Neural progenitor cell (in vitro differentiated cells): Measurements from ENCODE around the gene RUNX3. TPM values are rescaled to one million over a fixed set of nuclear protein-coding genes. Genes with fewer than 3 reads are reported as not detected.

Experiments
- DNase-seq: peaks from one replicate; pipeline ENCODE4 v3.0.0-alpha.2; 2016; ENCODE audit warnings: low spot score
- H2AFZ ChIP-seq: fragments of 200-600 bp; sonication (generic); replicated peaks from 2 replicates; pipeline ENCODE4 v1.6.1; 2016; ENCODE audit warnings: antibody characterized with exemption
- H3F3A ChIP-seq: fragments of 200-600 bp; sonication (generic); 2 replicates; pipeline ENCODE4 v1.6.1; 2016; ENCODE audit warnings: antibody characterized with exemption, low read depth
- H3K27ac ChIP-seq: fragments of 200-600 bp; sonication (generic); 2 replicates; pipeline ENCODE4 v1.5.1; 2016; ENCODE audit warnings: mild to moderate bottlenecking
- H3K27me3 ChIP-seq: fragments of 200-600 bp; sonication (generic); 2 replicates; pipeline ENCODE4 v1.6.1; 2016; ENCODE audit warnings: mild to moderate bottlenecking, moderate library complexity
- H3K36me3 ChIP-seq: fragments of 200-600 bp; sonication (generic); 2 replicates; pipeline ENCODE4 v1.5.1; 2016
- H3K4me1 ChIP-seq: fragments of 200-600 bp; sonication (generic); 2 replicates; pipeline ENCODE4 v1.6.1; 2016; ENCODE audit warnings: mixed run types
- H3K4me2 ChIP-seq: fragments of 200-600 bp; sonication (generic); 2 replicates; pipeline ENCODE4 v1.6.1; 2016
- H3K4me3 ChIP-seq: fragments of 200-600 bp; sonication (generic); 2 replicates; pipeline ENCODE4 v1.5.1; 2016
- H3K79me2 ChIP-seq: fragments of 200-600 bp; sonication (generic); 2 replicates; pipeline ENCODE4 v1.6.1; 2016; ENCODE audit warnings: low read depth
- H3K9ac ChIP-seq: fragments of 200-600 bp; sonication (generic); 2 replicates; pipeline ENCODE4 v1.6.1; 2016
- H3K9me3 ChIP-seq: fragments of 200-600 bp; sonication (generic); 2 replicates; pipeline ENCODE4 v1.5.1; 2016; ENCODE audit warnings: low read depth
- H4K20me1 ChIP-seq: fragments of 200-600 bp; sonication (generic); 2 replicates; pipeline ENCODE4 v1.6.1; 2016; ENCODE audit warnings: low read depth
- H3K27ac Mint-ChIP-seq: 3 replicates; pipeline ENCODE4 v1.8.0; 2021; ENCODE audit warnings: mixed read lengths
- H3K27me3 Mint-ChIP-seq: 2 replicates; pipeline ENCODE4 v1.8.0; 2022; ENCODE audit warnings: low read depth, mild to moderate bottlenecking, inconsistent platforms, moderate library complexity, mixed read lengths; ENCODE audit not compliant: insufficient read depth
- H3K36me3 Mint-ChIP-seq: 3 replicates; pipeline ENCODE4 v1.8.0; 2021; ENCODE audit warnings: mixed read lengths
- H3K4me1 Mint-ChIP-seq: 3 replicates; pipeline ENCODE4 v1.8.0; 2021; ENCODE audit warnings: mixed read lengths
- H3K4me3 Mint-ChIP-seq: 3 replicates; pipeline ENCODE4 v1.8.0; 2021; ENCODE audit warnings: mild to moderate bottlenecking, moderate library complexity, mixed read lengths
- H3K9me3 Mint-ChIP-seq: 3 replicates; pipeline ENCODE4 v1.8.0; 2020; ENCODE audit warnings: mixed read lengths
- CTCF ChIP-seq: fragments of 200-600 bp; sonication (generic); IDR thresholded peaks from 2 replicates; pipeline ENCODE4 v1.5.1; 2017; ENCODE audit warnings: antibody characterized with exemption, mild to moderate bottlenecking
- EZH2 ChIP-seq: fragments of 200-600 bp; sonication (generic); IDR thresholded peaks from 2 replicates; pipeline ENCODE4 v1.6.1; 2017; ENCODE audit warnings: antibody characterized with exemption, mild to moderate bottlenecking, moderate library complexity
- EZH2phosphoT487 ChIP-seq: fragments of 200-600 bp; sonication (generic); IDR thresholded peaks from 2 replicates; pipeline ENCODE4 v1.6.1; 2017; ENCODE audit warnings: antibody characterized with exemption
- microRNA-seq: library from miRNA; unstranded; fragments of <30 nt; microRNA quantifications from one replicate; pipeline ENCODE4, GENCODE V29; 2016
- small RNA-seq: library from RNA; depleted of rRNA; stranded (forward); fragments of <200 nt; gene quantifications from one replicate; pipeline ENCODE3, GENCODE V24; 2015
- total RNA-seq: library from RNA; depleted of rRNA; stranded (reverse); fragments of >200 nt; gene quantifications from 2 replicates; pipeline ENCODE4 v1.2.3, GENCODE V29; 2015; ENCODE audit warnings: low replicate concordance

The RUNX3 gene
- total RNA-seq, 1 donor from 2014 or later = not detected

DNA sequence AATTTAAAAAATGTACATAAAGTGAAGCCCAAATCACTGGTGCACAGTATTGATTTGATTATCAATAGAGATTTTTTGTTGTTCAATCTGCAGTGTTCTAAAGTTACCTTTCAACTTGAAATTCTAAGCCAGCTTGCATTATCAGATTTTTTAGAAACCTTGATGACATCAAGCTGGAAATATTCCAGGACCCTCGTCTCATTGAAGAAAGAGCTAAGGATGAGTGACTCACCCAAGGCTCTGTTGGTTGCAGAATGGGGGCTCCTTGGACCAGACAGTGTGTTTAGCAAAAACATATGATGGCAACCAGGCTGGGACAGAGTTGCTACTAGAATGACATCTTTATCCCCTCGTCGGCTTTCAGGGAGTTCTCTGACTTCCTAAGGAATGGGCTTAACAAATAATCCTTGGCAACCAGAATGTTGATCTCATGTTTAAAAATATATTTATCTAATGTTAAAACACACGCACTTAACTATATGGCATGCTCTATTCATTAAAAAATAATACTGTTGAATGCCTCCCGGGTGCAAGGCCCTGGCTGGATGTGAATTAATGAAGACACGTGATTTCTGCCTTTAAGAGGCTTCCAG is 79.7 kb downstream of the RUNX3 start:
- H3K27ac Mint-ChIP-seq = no peak overlapping the region
- peaks cover 23% of the 10 kb centered on the region for H4K20me1 ChIP-seq
- H3K79me2 ChIP-seq = no peaks in the 10 kb centered on the region
- peaks cover 4% of the 10 kb centered on the region for H3K4me1 ChIP-seq
- no peak overlapping the region for H3K9ac ChIP-seq
- no peak overlapping the region for H2AFZ ChIP-seq
- no peaks in the 10 kb centered on the region for H3K9me3 ChIP-seq
- H3K27me3 Mint-ChIP-seq = peaks cover 16% of the 10 kb centered on the region
- no peak overlapping the region for H3K4me3 Mint-ChIP-seq
- H3K9me3 Mint-ChIP-seq = no peaks in the 10 kb centered on the region
- H3K4me2 ChIP-seq = no peak overlapping the region
- no peak for DNase-seq
- no peak overlapping the region for H3K4me3 ChIP-seq
- no peak for TF ChIP-seq EZH2phosphoT487
- no peak for TF ChIP-seq EZH2
- TF ChIP-seq CTCF = no peak
- H3K27me3 ChIP-seq = peaks cover 22% of the 10 kb centered on the region
- H3K4me1 Mint-ChIP-seq = peaks cover 15% of the 10 kb centered on the region
- peaks cover 30% of the 10 kb centered on the region for H3F3A ChIP-seq
- H3K36me3 Mint-ChIP-seq = no peaks in the 10 kb centered on the region
- no peak overlapping the region for H3K27ac ChIP-seq
- no peaks in the 10 kb centered on the region for H3K36me3 ChIP-seq

GRCh38 chr1:24849672-24850295 is 80.3 kb downstream of the RUNX3 start:
- Histone ChIP-seq H4K20me1 (peaks cover 23% of the 10 kb centered on the region), H3K4me2 (no peak overlapping the region), H3K79me2 (no peaks in the 10 kb centered on the region), H3K9ac (no peak overlapping the region), H2AFZ (no peak overlapping the region), H3K36me3 (no peaks in the 10 kb centered on the region), H3K27ac (no peak overlapping the region), H3K27me3 (peaks cover 22% of the 10 kb centered on the region), H3K9me3 (no peaks in the 10 kb centered on the region), H3F3A (peaks cover 36% of the 10 kb centered on the region), H3K4me3 (no peak overlapping the region), H3K4me1 (peaks cover 4% of the 10 kb centered on the region)
- Mint-ChIP-seq H3K36me3 (no peaks in the 10 kb centered on the region), H3K4me3 (peak overlapping the region; percentile 50), H3K9me3 (no peaks in the 10 kb centered on the region), H3K4me1 (peaks cover 15% of the 10 kb centered on the region), H3K27ac (no peak overlapping the region), H3K27me3 (peaks cover 16% of the 10 kb centered on the region)
- TF ChIP-seq EZH2 = no peak
- peak; percentile 59 for TF ChIP-seq CTCF
- TF ChIP-seq EZH2phosphoT487 = no peak
- peak; percentile 65 for DNase-seq

Small RNA genes lying within 50 kb of the gene (microRNA-seq; reads per million reads assigned to microRNA genes)
- gene MIR6731 = not detected

Small RNA genes lying within 50 kb of the gene (small RNA-seq; reads per million reads assigned to genes)
- not detected for gene MIR6731

Other genes starting within 250 kb of the RUNX3 start
- 185 and 263 TPM in 2 replicates for gene CLIC4, start 184.8 kb downstream of the RUNX3 start, total RNA-seq